Measurements from ENCODE around the gene SHISAL2B.

GRCh38 chr5:64763948-64764503, 73.7 kb downstream of the SHISAL2B start:
- TF ChIP-seq POLR2A (IDR thresholded peaks at IDR 0.05) (no peak), CTCF (IDR thresholded peaks at IDR 0.05) (no peak)

All from uterus (tissue), 2 donors.